ENCODE measurements around the gene NFX1. TPM values are rescaled to one million over a fixed set of nuclear protein-coding genes. Genes with fewer than 3 reads are reported as not detected.

Gene NFX1
- total RNA-seq, 1 experiment from 2014 or later = 15.4 TPM

DNA sequence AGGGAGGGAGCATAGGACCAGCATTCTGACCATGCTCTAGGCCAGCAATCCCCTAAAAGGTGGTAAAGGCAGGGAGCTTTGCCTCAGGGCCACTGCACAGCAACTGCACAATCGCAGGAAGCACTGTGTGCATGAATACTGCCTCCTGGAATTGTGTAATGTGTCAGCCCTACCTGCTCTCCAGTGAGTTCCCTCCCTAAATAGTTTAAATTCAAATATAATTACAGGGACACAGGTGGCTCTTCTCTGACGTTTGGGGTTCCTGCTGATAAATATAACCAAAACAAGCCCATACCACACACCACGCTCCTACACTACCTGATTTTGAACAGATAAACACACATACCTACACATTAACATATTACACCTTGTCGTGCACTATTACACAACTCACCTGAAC, 34.8 kb upstream of the NFX1 start:
- H3K9ac ChIP-seq (ENCODE audit: low read length) = no peak overlapping the region
- H3K9me3 ChIP-seq (ENCODE audit: low read length) = no peaks in the 10 kb centered on the region
- H3K36me3 ChIP-seq (ENCODE audit: low read depth, low read length) = peaks cover 53% of the 10 kb centered on the region
- H3K4me2 ChIP-seq (ENCODE audit: low read length) = no peak overlapping the region
- no peaks in the 10 kb centered on the region for H4K20me1 ChIP-seq (ENCODE audit: low read length)
- ChIA-PET CTCF (no interaction called here), POLR2A (ENCODE audit: unreplicated experiment) (no interaction called here)
- DNase-seq (no peak), ATAC-seq (no peak)
- no peak overlapping the region for H2AFZ ChIP-seq (ENCODE audit: low read length)
- intact Hi-C loops (cut with micrococcal nuclease) = no loop called here
- peaks cover 10% of the 10 kb centered on the region; the same call in 1 of the 2 replicates for H3K79me2 ChIP-seq (ENCODE audit: low read length)
- BruUV-seq (replicated peaks) = no TSS peak
- TF ChIP-seq CTCF (conservative IDR thresholded peaks at IDR 0.05; ENCODE audit: low read depth, low read length) (no peak), EZH2 (IDR thresholded peaks at IDR 0.05; ENCODE audit: low read length, unreplicated experiment) (no peak), EZH2phosphoT487 (IDR thresholded peaks at IDR 0.05; ENCODE audit: borderline replicate concordance, low read length) (no peak)
- H3K27me3 ChIP-seq (ENCODE audit: low read length) = no peaks in the 10 kb centered on the region
- no peaks in the 10 kb centered on the region for H3K9me2 ChIP-seq (replicated peaks; ENCODE audit: low read length)
- H3K4me3 ChIP-seq (ENCODE audit: low read length) = no peak overlapping the region
- H3K27ac ChIP-seq (ENCODE audit: low read length) = no peak overlapping the region
- no peaks in the 10 kb centered on the region for H3K4me1 ChIP-seq (ENCODE audit: insufficient read depth, low read length)
- peaks cover 4% of the 10 kb centered on the region for H3F3A ChIP-seq (ENCODE audit: low read length, unreplicated experiment)

GRCh38 chr9:33256236-33256635, 34.1 kb upstream of the NFX1 start:
- H3K4me1 ChIP-seq (ENCODE audit: insufficient read depth, low read length) = no peaks in the 10 kb centered on the region
- H3K27me3 ChIP-seq (ENCODE audit: low read length) = no peaks in the 10 kb centered on the region
- peaks cover 60% of the 10 kb centered on the region for H3K36me3 ChIP-seq (ENCODE audit: low read depth, low read length)
- H4K20me1 ChIP-seq (ENCODE audit: low read length) = no peaks in the 10 kb centered on the region
- intact Hi-C loops (cut with micrococcal nuclease) = no loop called here
- H3K79me2 ChIP-seq (ENCODE audit: low read length) = peaks cover 17% of the 10 kb centered on the region; the same call in 1 of the 2 replicates
- DNase-seq (no peak), ATAC-seq (no peak)
- H3F3A ChIP-seq (ENCODE audit: low read length, unreplicated experiment) = peaks cover 4% of the 10 kb centered on the region
- H3K9me3 ChIP-seq (ENCODE audit: low read length) = no peaks in the 10 kb centered on the region
- H2AFZ ChIP-seq (ENCODE audit: low read length) = no peak overlapping the region
- ChIA-PET CTCF (no interaction called here), POLR2A (ENCODE audit: unreplicated experiment) (no interaction called here)
- no peak for TF ChIP-seq CTCF (conservative IDR thresholded peaks at IDR 0.05; ENCODE audit: low read depth, low read length)
- TF ChIP-seq EZH2 (IDR thresholded peaks at IDR 0.05; ENCODE audit: low read length, unreplicated experiment) = no peak
- TF ChIP-seq EZH2phosphoT487 (IDR thresholded peaks at IDR 0.05; ENCODE audit: borderline replicate concordance, low read length) = no peak
- BruUV-seq (replicated peaks) = no TSS peak
- no peak overlapping the region for H3K4me2 ChIP-seq (ENCODE audit: low read length)
- no peak overlapping the region for H3K9ac ChIP-seq (ENCODE audit: low read length)
- no peak overlapping the region for H3K4me3 ChIP-seq (ENCODE audit: low read length)
- no peak overlapping the region for H3K27ac ChIP-seq (ENCODE audit: low read length)
- no peaks in the 10 kb centered on the region for H3K9me2 ChIP-seq (replicated peaks; ENCODE audit: low read length)

DNA sequence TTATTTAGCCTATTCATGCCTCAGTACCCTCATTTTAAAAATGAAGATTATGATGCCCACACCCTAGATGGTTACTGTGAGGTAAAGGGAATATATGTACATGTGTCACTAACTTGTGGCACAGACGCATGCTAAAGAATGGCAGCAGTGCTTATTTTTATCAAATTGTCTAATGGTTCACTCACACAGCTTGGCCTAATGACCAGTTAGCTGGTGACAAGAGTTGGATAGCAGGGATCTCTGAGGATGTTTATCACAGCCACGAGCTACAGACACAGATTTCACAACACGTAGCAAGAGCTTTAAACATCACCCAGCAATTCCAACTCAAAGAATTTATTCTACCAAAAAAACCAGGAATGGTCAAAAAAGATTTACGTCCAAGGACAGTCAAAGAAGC, 33.0 kb upstream of the NFX1 start:
- Histone ChIP-seq H3K27ac (ENCODE audit: low read length) (no peak overlapping the region), H3K27me3 (ENCODE audit: low read length) (no peaks in the 10 kb centered on the region), H3K4me3 (ENCODE audit: low read length) (no peak overlapping the region), H3K9me2 (replicated peaks; ENCODE audit: low read length) (no peaks in the 10 kb centered on the region), H3K9me3 (ENCODE audit: low read length) (no peaks in the 10 kb centered on the region), H3K4me1 (ENCODE audit: insufficient read depth, low read length) (no peaks in the 10 kb centered on the region), H3K79me2 (ENCODE audit: low read length) (peaks cover 27% of the 10 kb centered on the region), H3K36me3 (ENCODE audit: low read depth, low read length) (peaks cover 68% of the 10 kb centered on the region), H3K4me2 (ENCODE audit: low read length) (no peak overlapping the region), H3K9ac (ENCODE audit: low read length) (no peak overlapping the region), H3F3A (ENCODE audit: low read length, unreplicated experiment) (peaks cover 4% of the 10 kb centered on the region), H4K20me1 (ENCODE audit: low read length) (no peaks in the 10 kb centered on the region; the same call in 1 of the 2 replicates), H2AFZ (ENCODE audit: low read length) (no peak overlapping the region)
- CTCF ChIA-PET = no interaction called here
- no peak for TF ChIP-seq CTCF (conservative IDR thresholded peaks at IDR 0.05; ENCODE audit: low read depth, low read length)
- TF ChIP-seq EZH2phosphoT487 (IDR thresholded peaks at IDR 0.05; ENCODE audit: borderline replicate concordance, low read length) = no peak
- no peak for TF ChIP-seq EZH2 (IDR thresholded peaks at IDR 0.05; ENCODE audit: low read length, unreplicated experiment)
- POLR2A ChIA-PET (ENCODE audit: unreplicated experiment) = interaction anchor here (0.5 kb wide), 1 partner anchor 94 kb away, joined by 3 read pairs; no protein-coding TSS in a partner anchor
- intact Hi-C loops (cut with micrococcal nuclease) = no loop called here
- ATAC-seq (no peak), DNase-seq (no peak)
- no TSS peak for BruUV-seq (replicated peaks)
